ENCODE data around the gene EPRS1.
A peak's percentile ranks its signal among the peaks of the same experiment; 100 is the strongest.
"Not testable (repeated sequence)": the region's sequence is repeated elsewhere in the genome, so short reads cannot be mapped to it uniquely, and the experiment has no call there.

The EPRS1 gene

GRCh38 chr1:220046052-220046930 is at the start of gene EPRS1:
Gene EPRS1 (minus strand): TSS chr1:220046505. CDS start chr1:220046388, 117 bp downstream.
- peak; percentile 86 for DNase-seq

- peak; percentile 60 for DNase-seq
Measured at GRCh38 chr1:220094016-220094911, 48.0 kb upstream of the EPRS1 start, which contains the start of gene IARS2. Gene IARS2 (plus strand): TSS chr1:220094132. CDS start chr1:220094217, 85 bp downstream.

GRCh38 chr1:220093361-220094015 is 47.2 kb upstream of the EPRS1 start:
- DNase-seq = no peak

GRCh38 chr1:220092694-220093093 is 46.4 kb upstream of the EPRS1 start:
- no peak for DNase-seq

GRCh38 chr1:220089650-220090556 is 43.6 kb upstream of the EPRS1 start, which contains the start of gene BPNT1:
Gene BPNT1 (minus strand): TSS chr1:220089788. CDS start chr1:220079846, 9,942 bp downstream.
- peak; percentile 63 for DNase-seq

GRCh38 chr1:220086261-220086686 is 40.0 kb upstream of the EPRS1 start:
- not testable (repeated sequence) for DNase-seq

GRCh38 chr1:220084460-220084859 is 38.2 kb upstream of the EPRS1 start:
- DNase-seq = no peak

GRCh38 chr1:220077887-220078286 is 31.6 kb upstream of the EPRS1 start:
- no peak for DNase-seq

- DNase-seq = no peak
Measured at GRCh38 chr1:220076861-220077762, 30.8 kb upstream of the EPRS1 start.

- DNase-seq = no peak
Measured at GRCh38 chr1:220067269-220068204, 21.2 kb upstream of the EPRS1 start.

GRCh38 chr1:220062629-220063028 is 16.3 kb upstream of the EPRS1 start:
- no peak for DNase-seq

GRCh38 chr1:220060876-220061275 is 14.6 kb upstream of the EPRS1 start:
- DNase-seq = no peak

- DNase-seq = no peak
Measured at GRCh38 chr1:220056374-220056773, 10.1 kb upstream of the EPRS1 start.

- DNase-seq = no peak
Measured at GRCh38 chr1:220045356-220046051, 801 bp downstream of the EPRS1 start.

GRCh38 chr1:220044678-220045355 is 1.5 kb downstream of the EPRS1 start:
- DNase-seq = no peak

GRCh38 chr1:220043646-220044045 is 2.7 kb downstream of the EPRS1 start:
- DNase-seq = no peak

GRCh38 chr1:220040028-220040596 is 6.2 kb downstream of the EPRS1 start:
- no peak for DNase-seq

- DNase-seq = no peak
Measured at GRCh38 chr1:220038640-220039039, 7.7 kb downstream of the EPRS1 start.

Data from NCI-H226 (cell line).